NT2/D1 (cell line): Measurements from ENCODE around the gene RELL1.
"Not testable (repeated sequence)": the region's sequence is repeated elsewhere in the genome, so short reads cannot be mapped to it uniquely, and the experiment has no call there.

Experiments used
- DNase-seq: peaks from one replicate; pipeline ENCODE4 v3.0.0-alpha.2; 2011; ENCODE audit warnings: low read depth, low spot score
- H3K27me3 ChIP-seq: 2 replicates; pipeline ENCODE4 v1.6.0; 2011; ENCODE audit warnings: mild to moderate bottlenecking; ENCODE audit not compliant: insufficient read length, insufficient read depth
- H3K36me3 ChIP-seq: 2 replicates; pipeline ENCODE4 v1.6.1; 2011; ENCODE audit warnings: mild to moderate bottlenecking, low read length, mixed read lengths; ENCODE audit not compliant: insufficient read depth, insufficient read length
- H3K4me1 ChIP-seq: 2 replicates; pipeline ENCODE4 v1.5.1; 2011; ENCODE audit not compliant: insufficient read depth, insufficient read length
- H3K4me3 ChIP-seq: 2 replicates; pipeline ENCODE4 v1.5.1; 2011; ENCODE audit warnings: low read depth; ENCODE audit not compliant: insufficient read length
- H3K9ac ChIP-seq: 2 replicates; pipeline ENCODE4 v1.6.0; 2011; ENCODE audit warnings: low read depth; ENCODE audit not compliant: insufficient read length
- H3K9me3 ChIP-seq: 2 replicates; pipeline ENCODE4 v1.5.1; 2011; ENCODE audit warnings: mild to moderate bottlenecking, low read length; ENCODE audit not compliant: insufficient read depth
- SUZ12 ChIP-seq: IDR thresholded peaks from 2 replicates; pipeline ENCODE4 v1.6.1; 2011; ENCODE audit not compliant: insufficient read length, insufficient read depth; ENCODE audit errors: extremely low read depth
- YY1 ChIP-seq: IDR thresholded peaks from 2 replicates; pipeline ENCODE4 v1.6.1; 2011; ENCODE audit not compliant: insufficient read length, insufficient read depth
- ZNF274 ChIP-seq: IDR thresholded peaks from 2 replicates; pipeline ENCODE4 v1.6.1; 2011; ENCODE audit warnings: mild to moderate bottlenecking, low read depth, low read length

RELL1 gene

GRCh38 chr4:37671072-37671471 is 15.1 kb downstream of the RELL1 start:
- Histone ChIP-seq H3K9me3 (no peaks in the 10 kb centered on the region), H3K4me1 (peaks cover 2% of the 10 kb centered on the region), H3K9ac (no peak overlapping the region), H3K4me3 (no peak overlapping the region), H3K27me3 (no peaks in the 10 kb centered on the region), H3K36me3 (peaks cover 7% of the 10 kb centered on the region)
- TF ChIP-seq ZNF274: no peak
- TF ChIP-seq SUZ12: no peak
- no peak for TF ChIP-seq YY1
- no peak for DNase-seq

- no peak for DNase-seq
- Histone ChIP-seq H3K4me3 (no peak overlapping the region), H3K27me3 (no peaks in the 10 kb centered on the region), H3K9me3 (no peaks in the 10 kb centered on the region), H3K36me3 (peaks cover 1% of the 10 kb centered on the region), H3K4me1 (peaks cover 5% of the 10 kb centered on the region), H3K9ac (no peak overlapping the region)
- no peak for TF ChIP-seq SUZ12
- TF ChIP-seq YY1: no peak
- no peak for TF ChIP-seq ZNF274
Observed at GRCh38 chr4:37670249-37670648, 15.9 kb downstream of the RELL1 start.

- H3K4me3 ChIP-seq, H3K4me1 ChIP-seq, H3K9me3 ChIP-seq, H3K27me3 ChIP-seq, DNase-seq, H3K36me3 ChIP-seq, H3K9ac ChIP-seq: not testable (repeated sequence)
Observed at GRCh38 chr4:37669124-37669523, 17.1 kb downstream of the RELL1 start.

GRCh38 chr4:37667197-37668100 is 18.7 kb downstream of the RELL1 start:
- no peak for DNase-seq
- no peak overlapping the region for H3K4me3 ChIP-seq
- no peak for TF ChIP-seq ZNF274
- no peak for TF ChIP-seq SUZ12
- TF ChIP-seq YY1: no peak
- H3K27me3 ChIP-seq: no peaks in the 10 kb centered on the region
- no peak overlapping the region for H3K9ac ChIP-seq
- H3K4me1 ChIP-seq: peaks cover 5% of the 10 kb centered on the region
- H3K9me3 ChIP-seq: no peaks in the 10 kb centered on the region
- no peaks in the 10 kb centered on the region for H3K36me3 ChIP-seq

- Histone ChIP-seq H3K9me3 (no peaks in the 10 kb centered on the region), H3K9ac (no peak overlapping the region), H3K4me3 (no peak overlapping the region), H3K27me3 (no peaks in the 10 kb centered on the region), H3K4me1 (peaks cover 5% of the 10 kb centered on the region), H3K36me3 (no peaks in the 10 kb centered on the region)
- TF ChIP-seq YY1 (no peak), SUZ12 (no peak), ZNF274 (no peak)
- no peak for DNase-seq
Observed at GRCh38 chr4:37666625-37667071, 19.5 kb downstream of the RELL1 start.

- Histone ChIP-seq H3K36me3 (no peaks in the 10 kb centered on the region), H3K4me3 (no peak overlapping the region), H3K9ac (no peak overlapping the region), H3K27me3 (no peaks in the 10 kb centered on the region), H3K4me1 (peaks cover 5% of the 10 kb centered on the region), H3K9me3 (no peaks in the 10 kb centered on the region)
- no peak for DNase-seq
- TF ChIP-seq SUZ12: no peak
- TF ChIP-seq YY1: no peak
- TF ChIP-seq ZNF274: no peak
Observed at GRCh38 chr4:37665333-37666320, 20.5 kb downstream of the RELL1 start.

GRCh38 chr4:37664696-37665095 is 21.5 kb downstream of the RELL1 start:
- no peak for TF ChIP-seq SUZ12
- TF ChIP-seq ZNF274: no peak
- TF ChIP-seq YY1: no peak
- no peaks in the 10 kb centered on the region for H3K27me3 ChIP-seq
- no peak overlapping the region for H3K4me3 ChIP-seq
- H3K9ac ChIP-seq: no peak overlapping the region
- no peak for DNase-seq
- no peaks in the 10 kb centered on the region for H3K9me3 ChIP-seq
- H3K4me1 ChIP-seq: peaks cover 5% of the 10 kb centered on the region
- H3K36me3 ChIP-seq: no peaks in the 10 kb centered on the region
